Neural cell (in vitro differentiated cells): ENCODE measurements around the gene GRID2IP.

Experiments used
- EZH2 ChIP-seq: fragments of 200-600, 300-800 bp; shearing (Covaris generic), sonication (generic); IDR thresholded peaks from 2 replicates; pipeline ENCODE4 v1.6.1; 2014; ENCODE audit warnings: antibody characterized with exemption, low read length, borderline replicate concordance, mild to moderate bottlenecking; ENCODE audit not compliant: insufficient read depth, poor library complexity, severe bottlenecking
- POLR2AphosphoS5 ChIP-seq: IDR thresholded peaks from 2 replicates; pipeline ENCODE4 v1.6.1; 2012

GRCh38 chr7:6577369-6578113 lies 26.3 kb upstream of the GRID2IP start, which contains the start of gene ZDHHC4:
- TF ChIP-seq EZH2, result no peak
- peak; percentile 92 for TF ChIP-seq POLR2AphosphoS5
